SK-N-SH (cell line): Measurements from ENCODE around the gene CDK14. TPM values are rescaled to one million over a fixed set of nuclear protein-coding genes. Genes with fewer than 3 reads are reported as not detected.

Experiments used
- CTCF ChIA-PET: fragments of 300-600, 350-600 bp; formaldehyde crosslinking; extraction: SDS; loops from one replicate; lab custom pipeline; 2021; lab: Yijun Ruan, JAX
- POLR2A ChIA-PET: fragments of 350-600 bp; sonication (Branson Sonifier 250); formaldehyde crosslinking; extraction: SDS; loops from one replicate; lab custom pipeline; 2020; ENCODE audit warnings: antibody characterized with exemption, inconsistent platforms; lab: Yijun Ruan, JAX
- DNase-seq: peaks from one replicate; pipeline ENCODE4 v3.0.0; 2012
- H2AFZ ChIP-seq: fragments of 200-600 bp; sonication (generic); 2 replicates; pipeline ENCODE4 v1.8.1; 2016; ENCODE audit warnings: antibody characterized with exemption, mild to moderate bottlenecking, low read depth
- H3F3A ChIP-seq: fragments of 200-600 bp; sonication (generic); replicated peaks from 2 replicates; pipeline ENCODE3; 2016; ENCODE audit warnings: antibody characterized with exemption, mild to moderate bottlenecking; ENCODE audit not compliant: insufficient read depth
- H3K27ac ChIP-seq, 2 experiments: fragments of 200-500 bp in 1 of 2; fragments of 200-600 bp in 1 of 2; sonication (Bioruptor generic) in 1 of 2; sonication (generic), shearing (Covaris generic) in 1 of 2; 2 replicates each; pipeline versions ENCODE4 v1.5.1 to v1.6.1; 2014 to 2016; ENCODE audit warnings: low read depth in 2 of 2, inconsistent platforms in 1 of 2, low read length in 1 of 2, mild to moderate bottlenecking in 1 of 2, mixed read lengths in 1 of 2
- H3K27me3 ChIP-seq: fragments of 200-600 bp; sonication (generic), shearing (Covaris generic); 2 replicates; pipeline ENCODE4 v1.6.1; 2016; ENCODE audit warnings: mixed run types; ENCODE audit not compliant: insufficient read depth
- H3K36me3 ChIP-seq, 2 experiments: fragments of 200-500 bp in 1 of 2; fragments of 200-600 bp in 1 of 2; sonication (Bioruptor generic) in 1 of 2; sonication (generic) in 1 of 2; replicated peaks in 1 of 2; 2 replicates each; pipeline versions ENCODE3 to v1.5.1; 2014 to 2016; ENCODE audit warnings: low read length in 1 of 2, mild to moderate bottlenecking in 1 of 2; ENCODE audit not compliant: insufficient read depth in 2 of 2, control insufficient read depth in 1 of 2
- H3K4me1 ChIP-seq, 2 experiments: fragments of 200-500 bp in 1 of 2; fragments of 200-600 bp in 1 of 2; sonication (Bioruptor generic) in 1 of 2; sonication (generic), shearing (Covaris generic) in 1 of 2; 2 replicates each; pipeline versions ENCODE4 v1.5.1 to v1.6.1; 2014 to 2016; ENCODE audit warnings: low read depth in 1 of 2, low read length in 1 of 2, mixed run types in 1 of 2; ENCODE audit not compliant: insufficient read depth in 2 of 2, control insufficient read depth in 1 of 2
- H3K4me2 ChIP-seq: fragments of 200-600 bp; sonication (generic), shearing (Covaris generic); 2 replicates; pipeline ENCODE4 v1.6.1; 2017; ENCODE audit warnings: mixed run types
- H3K4me3 ChIP-seq, 2 experiments: fragments of 200-500 bp in 1 of 2; fragments of 200-600 bp in 1 of 2; sonication (Bioruptor generic) in 1 of 2; sonication (generic), shearing (Covaris generic) in 1 of 2; 2 replicates each; pipeline versions ENCODE4 v1.5.1 to v1.8.1; 2014 to 2016; ENCODE audit warnings: low read depth in 2 of 2, inconsistent platforms in 1 of 2, low read length in 1 of 2, mild to moderate bottlenecking in 1 of 2, mixed read lengths in 1 of 2, moderate library complexity in 1 of 2
- H3K79me2 ChIP-seq: fragments of 200-600 bp; sonication (generic); 2 replicates; pipeline ENCODE4 v1.8.1; 2017; ENCODE audit warnings: mild to moderate bottlenecking; ENCODE audit not compliant: insufficient read depth
- H3K9ac ChIP-seq: fragments of 200-600 bp; sonication (generic); 2 replicates; pipeline ENCODE4 v1.6.1; 2017; ENCODE audit warnings: mixed run types
- H3K9me2 ChIP-seq: fragments of 200-600 bp; sonication (generic); 2 replicates; pipeline ENCODE4 v1.6.1; 2017; ENCODE audit warnings: mixed run types
- H3K9me3 ChIP-seq: fragments of 200-600 bp; sonication (generic); 2 replicates; pipeline ENCODE4 v1.6.1; 2017; ENCODE audit warnings: mixed run types, mild to moderate bottlenecking, moderate library complexity
- H4K20me1 ChIP-seq: fragments of 200-600 bp; sonication (generic); 2 replicates; pipeline ENCODE4 v1.6.1; 2017; ENCODE audit warnings: mild to moderate bottlenecking, mixed run types; ENCODE audit not compliant: insufficient read depth
- CHD2 ChIP-seq: fragments of 150-350 bp; IDR thresholded peaks from 2 replicates; pipeline ENCODE4 v1.6.1; 2018; ENCODE audit warnings: low read length; ENCODE audit not compliant: partially characterized antibody
- ELF1 ChIP-seq: IDR thresholded peaks from 2 replicates; pipeline ENCODE4 v1.4.0; 2012
- EZH2phosphoT487 ChIP-seq: fragments of 200-600 bp; sonication (generic); IDR thresholded peaks from 2 replicates; pipeline ENCODE4 v1.6.1; 2017; ENCODE audit warnings: low read depth, mixed run types, mild to moderate bottlenecking, antibody characterized with exemption, moderate library complexity, borderline replicate concordance
- FOXM1 ChIP-seq: IDR thresholded peaks from 2 replicates; pipeline ENCODE4 v1.4.0; 2012; ENCODE audit warnings: low read depth, mild to moderate bottlenecking
- GABPA ChIP-seq: IDR thresholded peaks from 2 replicates; pipeline ENCODE4 v1.4.0; 2012; ENCODE audit warnings: low read depth, mild to moderate bottlenecking
- MEF2A ChIP-seq: IDR thresholded peaks from 2 replicates; pipeline ENCODE4 v1.4.0; 2012; ENCODE audit warnings: low read depth, borderline replicate concordance
- NFIC ChIP-seq: IDR thresholded peaks from 2 replicates; pipeline ENCODE4 v1.4.0; 2012; ENCODE audit warnings: borderline replicate concordance
- RAD21 ChIP-seq: IDR thresholded peaks from 2 replicates; pipeline ENCODE4 v1.6.1; 2012; ENCODE audit warnings: mild to moderate bottlenecking, low read length
- RCOR1 ChIP-seq: fragments of 150-350 bp; IDR thresholded peaks from 2 replicates; pipeline ENCODE4 v1.6.1; 2017; ENCODE audit warnings: antibody characterized with exemption, low read length
- SIN3A ChIP-seq: IDR thresholded peaks from 2 replicates; pipeline ENCODE4 v1.6.1; 2012; ENCODE audit warnings: low read depth, mild to moderate bottlenecking, low read length, moderate library complexity, borderline replicate concordance
- YY1 ChIP-seq: IDR thresholded peaks from 2 replicates; pipeline ENCODE4 v1.4.0; 2012; ENCODE audit warnings: low read depth, mild to moderate bottlenecking
- WGBS: methylation state at CpG from one replicate; pipeline ENCODE4 v1.1.6; 2017; ENCODE audit warnings: low lambda C conversion rate; 5-methylcytosine and 5-hydroxymethylcytosine counted together
- polyA plus RNA-seq, 3 experiments: library from polyadenylated mRNA; depleted of rRNA; stranded (reverse); fragments of >200 nt; gene quantifications; 2 replicates each; pipeline ENCODE4 v1.2.3, GENCODE V29; 2012
- TF ChIP-seq, protein P1 (sequence below): IDR thresholded peaks from 2 replicates; pipeline ENCODE4 v1.4.0; 2012; ENCODE audit warnings: low read depth, borderline replicate concordance
- TF ChIP-seq, protein P2 (sequence below): fragments of 200-600 bp; sonication (generic); IDR thresholded peaks from 2 replicates; pipeline ENCODE4 v1.6.1; 2017; ENCODE audit warnings: antibody characterized with exemption, mild to moderate bottlenecking, moderate library complexity

Gene CDK14
- polyA plus RNA-seq, 1 of the 3 experiments (the other 2 are of a cell fraction) = 13.9 TPM

DNA sequence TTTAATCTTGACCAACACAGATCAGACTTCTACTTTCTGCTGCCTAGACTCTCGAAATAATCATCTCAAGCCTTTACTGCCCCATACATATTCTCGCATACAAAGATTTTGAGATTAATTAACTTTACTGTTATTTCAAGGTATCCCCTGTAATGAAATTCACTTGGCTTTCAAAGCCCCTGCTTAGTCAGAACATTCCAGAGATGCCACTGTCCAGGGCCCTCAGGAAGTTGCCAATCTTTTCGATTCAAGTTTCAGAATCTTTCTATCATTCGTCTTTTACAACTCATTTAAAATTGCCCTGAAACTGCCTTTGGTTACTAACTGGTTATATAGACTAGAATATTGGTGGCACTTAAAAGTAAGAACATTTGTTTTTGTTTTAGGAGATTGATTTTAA lies 320.2 kb downstream of the CDK14 start:
- peaks cover 2 to 10% of the 10 kb centered on the region in 2 experiments; a peak in 3 of 4 replicates for H3K4me1 ChIP-seq
- no peak overlapping the region for H3K9ac ChIP-seq
- no peaks in the 10 kb centered on the region for H3K9me2 ChIP-seq
- ChIA-PET POLR2A (no interaction called here), CTCF (no interaction called here)
- H3K79me2 ChIP-seq = no peaks in the 10 kb centered on the region
- no peak overlapping the region for H3K27ac ChIP-seq
- H3K4me3 ChIP-seq = no peak overlapping the region
- peaks cover 2 to 28% of the 10 kb centered on the region in 2 experiments for H3K36me3 ChIP-seq
- no peaks in the 10 kb centered on the region for H3K27me3 ChIP-seq
- no peak overlapping the region for H3K4me2 ChIP-seq
- TF ChIP-seq ELF1 = no peak
- no peak for TF ChIP-seq EZH2phosphoT487
- TF ChIP-seq, protein P1, sequence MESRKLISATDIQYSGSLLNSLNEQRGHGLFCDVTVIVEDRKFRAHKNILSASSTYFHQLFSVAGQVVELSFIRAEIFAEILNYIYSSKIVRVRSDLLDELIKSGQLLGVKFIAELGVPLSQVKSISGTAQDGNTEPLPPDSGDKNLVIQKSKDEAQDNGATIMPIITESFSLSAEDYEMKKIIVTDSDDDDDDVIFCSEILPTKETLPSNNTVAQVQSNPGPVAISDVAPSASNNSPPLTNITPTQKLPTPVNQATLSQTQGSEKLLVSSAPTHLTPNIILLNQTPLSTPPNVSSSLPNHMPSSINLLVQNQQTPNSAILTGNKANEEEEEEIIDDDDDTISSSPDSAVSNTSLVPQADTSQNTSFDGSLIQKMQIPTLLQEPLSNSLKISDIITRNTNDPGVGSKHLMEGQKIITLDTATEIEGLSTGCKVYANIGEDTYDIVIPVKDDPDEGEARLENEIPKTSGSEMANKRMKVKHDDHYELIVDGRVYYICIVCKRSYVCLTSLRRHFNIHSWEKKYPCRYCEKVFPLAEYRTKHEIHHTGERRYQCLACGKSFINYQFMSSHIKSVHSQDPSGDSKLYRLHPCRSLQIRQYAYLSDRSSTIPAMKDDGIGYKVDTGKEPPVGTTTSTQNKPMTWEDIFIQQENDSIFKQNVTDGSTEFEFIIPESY = no peak
- no peak for DNase-seq
- WGBS = 87% methylated on average over 4 of the region's 4 CpGs
- H3K9me3 ChIP-seq = 0 out of 2 replicates have a peak, but pooled peaks cover 5% of the 10 kb centered on the region
- H4K20me1 ChIP-seq = no peaks in the 10 kb centered on the region
- peaks cover 11% of the 10 kb centered on the region for H3F3A ChIP-seq
- H2AFZ ChIP-seq = no peak overlapping the region

DNA sequence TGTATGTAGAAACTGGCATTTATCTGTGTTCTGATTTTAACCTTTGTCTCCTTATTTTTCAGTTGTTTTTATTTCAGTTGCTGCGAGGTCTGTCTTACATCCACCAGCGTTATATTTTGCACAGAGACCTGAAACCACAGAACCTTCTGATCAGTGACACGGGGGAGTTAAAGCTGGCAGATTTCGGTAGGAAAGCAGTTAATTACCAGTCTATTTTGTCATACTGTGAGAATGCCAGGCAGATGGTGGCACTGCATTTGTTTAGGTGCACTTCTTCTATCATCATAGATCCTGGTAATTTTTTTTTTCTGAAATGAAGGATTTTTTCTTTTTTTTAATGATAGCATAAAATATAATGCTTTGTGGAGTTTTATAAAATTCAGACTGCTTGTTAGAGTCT lies 321.4 kb downstream of the CDK14 start:
- no peaks in the 10 kb centered on the region for H3K79me2 ChIP-seq
- no peak overlapping the region for H3K4me2 ChIP-seq
- peaks cover 2 to 36% of the 10 kb centered on the region in 2 experiments for H3K36me3 ChIP-seq
- TF ChIP-seq RCOR1 (no peak), CHD2 (no peak), NFIC (no peak), RAD21 (no peak), SIN3A (no peak), MEF2A (no peak), GABPA (no peak), YY1 (no peak), FOXM1 (no peak)
- TF ChIP-seq, protein P2, sequence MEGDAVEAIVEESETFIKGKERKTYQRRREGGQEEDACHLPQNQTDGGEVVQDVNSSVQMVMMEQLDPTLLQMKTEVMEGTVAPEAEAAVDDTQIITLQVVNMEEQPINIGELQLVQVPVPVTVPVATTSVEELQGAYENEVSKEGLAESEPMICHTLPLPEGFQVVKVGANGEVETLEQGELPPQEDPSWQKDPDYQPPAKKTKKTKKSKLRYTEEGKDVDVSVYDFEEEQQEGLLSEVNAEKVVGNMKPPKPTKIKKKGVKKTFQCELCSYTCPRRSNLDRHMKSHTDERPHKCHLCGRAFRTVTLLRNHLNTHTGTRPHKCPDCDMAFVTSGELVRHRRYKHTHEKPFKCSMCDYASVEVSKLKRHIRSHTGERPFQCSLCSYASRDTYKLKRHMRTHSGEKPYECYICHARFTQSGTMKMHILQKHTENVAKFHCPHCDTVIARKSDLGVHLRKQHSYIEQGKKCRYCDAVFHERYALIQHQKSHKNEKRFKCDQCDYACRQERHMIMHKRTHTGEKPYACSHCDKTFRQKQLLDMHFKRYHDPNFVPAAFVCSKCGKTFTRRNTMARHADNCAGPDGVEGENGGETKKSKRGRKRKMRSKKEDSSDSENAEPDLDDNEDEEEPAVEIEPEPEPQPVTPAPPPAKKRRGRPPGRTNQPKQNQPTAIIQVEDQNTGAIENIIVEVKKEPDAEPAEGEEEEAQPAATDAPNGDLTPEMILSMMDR = no peak
- 84% methylated on average over 4 of the region's 4 CpGs for WGBS
- H2AFZ ChIP-seq = no peak overlapping the region
- no peak for DNase-seq
- 0 out of 2 replicates have a peak, but pooled peaks cover 5% of the 10 kb centered on the region for H3K9me3 ChIP-seq
- no peaks in the 10 kb centered on the region for H4K20me1 ChIP-seq
- no peaks in the 10 kb centered on the region for H3K9me2 ChIP-seq
- H3K4me1 ChIP-seq = peaks cover 2 to 10% of the 10 kb centered on the region in 2 experiments; a peak in 3 of 4 replicates
- no peak overlapping the region for H3K27ac ChIP-seq
- CTCF ChIA-PET = no interaction called here
- H3K4me3 ChIP-seq = no peak overlapping the region
- no peaks in the 10 kb centered on the region for H3K27me3 ChIP-seq
- POLR2A ChIA-PET = no interaction called here
- peaks cover 11% of the 10 kb centered on the region for H3F3A ChIP-seq
- H3K9ac ChIP-seq = no peak overlapping the region
